Measurements from ENCODE around the gene AVEN. TPM values are rescaled to one million over a fixed set of nuclear protein-coding genes. Genes with fewer than 3 reads are reported as not detected.

AVEN gene
- total RNA-seq, 1 donor from 2014 or later = 11.5 TPM

GRCh38 chr15:33964665-33965040 lies 74.4 kb downstream of the AVEN start:
- H3K9me3 ChIP-seq = no peaks in the 10 kb centered on the region
- intact Hi-C loops (cut with DNase I) = no loop called here

DNA sequence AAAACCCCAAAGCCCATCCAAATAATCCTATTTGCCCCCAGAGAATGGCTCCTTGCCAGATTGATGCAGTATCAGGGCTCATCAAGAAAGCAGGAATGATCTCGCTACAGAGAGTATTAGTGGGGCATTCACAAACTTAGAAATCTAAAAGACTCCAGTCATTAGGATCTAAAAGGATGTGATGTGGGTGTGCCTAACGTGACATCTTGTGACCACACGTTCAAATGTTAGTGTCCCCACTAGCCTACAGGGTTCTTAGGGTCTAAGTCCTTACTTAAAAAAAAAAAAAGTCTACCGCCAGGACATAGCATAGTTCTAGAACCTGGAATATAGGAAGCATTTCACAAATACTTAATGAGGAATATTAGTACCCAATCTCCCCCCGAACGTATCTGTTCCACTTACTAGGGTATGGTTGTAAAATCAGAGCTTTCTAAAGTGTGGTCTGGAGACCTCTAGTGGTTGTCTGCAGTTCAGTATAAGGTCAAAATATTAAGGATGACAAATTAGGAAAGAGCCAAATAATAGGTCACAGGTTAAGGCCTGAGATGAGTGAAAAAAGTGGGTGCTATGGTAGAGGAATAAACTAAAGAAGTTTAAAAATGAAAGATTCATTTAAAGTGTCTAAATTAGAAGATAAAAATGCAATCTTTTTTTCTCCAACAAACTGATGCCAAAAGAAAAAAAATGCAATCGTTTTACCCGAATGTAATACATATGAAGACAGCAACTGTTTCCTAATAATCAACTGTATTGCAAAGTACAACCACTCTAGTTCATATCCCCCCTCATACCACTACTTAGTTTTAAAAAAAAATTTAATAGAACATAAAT lies 75.0 kb downstream of the AVEN start:
- Histone ChIP-seq H3K27me3 (no peaks in the 10 kb centered on the region), H3K4me3 (no peak overlapping the region), H3K4me1 (no peaks in the 10 kb centered on the region), H3K36me3 (no peaks in the 10 kb centered on the region), H3K9me3 (no peaks in the 10 kb centered on the region), H3K27ac (no peak overlapping the region)
- DNase-seq (no peak), ATAC-seq (peak; percentile 72)
- intact Hi-C loops (cut with DNase I) = no loop called here
- TF ChIP-seq, protein P1, sequence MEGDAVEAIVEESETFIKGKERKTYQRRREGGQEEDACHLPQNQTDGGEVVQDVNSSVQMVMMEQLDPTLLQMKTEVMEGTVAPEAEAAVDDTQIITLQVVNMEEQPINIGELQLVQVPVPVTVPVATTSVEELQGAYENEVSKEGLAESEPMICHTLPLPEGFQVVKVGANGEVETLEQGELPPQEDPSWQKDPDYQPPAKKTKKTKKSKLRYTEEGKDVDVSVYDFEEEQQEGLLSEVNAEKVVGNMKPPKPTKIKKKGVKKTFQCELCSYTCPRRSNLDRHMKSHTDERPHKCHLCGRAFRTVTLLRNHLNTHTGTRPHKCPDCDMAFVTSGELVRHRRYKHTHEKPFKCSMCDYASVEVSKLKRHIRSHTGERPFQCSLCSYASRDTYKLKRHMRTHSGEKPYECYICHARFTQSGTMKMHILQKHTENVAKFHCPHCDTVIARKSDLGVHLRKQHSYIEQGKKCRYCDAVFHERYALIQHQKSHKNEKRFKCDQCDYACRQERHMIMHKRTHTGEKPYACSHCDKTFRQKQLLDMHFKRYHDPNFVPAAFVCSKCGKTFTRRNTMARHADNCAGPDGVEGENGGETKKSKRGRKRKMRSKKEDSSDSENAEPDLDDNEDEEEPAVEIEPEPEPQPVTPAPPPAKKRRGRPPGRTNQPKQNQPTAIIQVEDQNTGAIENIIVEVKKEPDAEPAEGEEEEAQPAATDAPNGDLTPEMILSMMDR (IDR thresholded peaks at IDR 0.05) = peak; percentile 58

More at GRCh38 chr15:33964665-33965040, 74.4 kb downstream of the AVEN start:
- no peaks in the 10 kb centered on the region for H3K27me3 ChIP-seq
- DNase-seq (no peak), ATAC-seq (no peak)
- no peak overlapping the region for H3K4me3 ChIP-seq
- no peaks in the 10 kb centered on the region for H3K4me1 ChIP-seq
- TF ChIP-seq, protein P1 (IDR thresholded peaks at IDR 0.05) = no peak
- no peaks in the 10 kb centered on the region for H3K36me3 ChIP-seq
- H3K27ac ChIP-seq = no peak overlapping the region

GRCh38 chr15:33960549-33960935 lies 78.5 kb downstream of the AVEN start:
- no peak for DNase-seq
- no peaks in the 10 kb centered on the region for H3K27me3 ChIP-seq
- no peaks in the 10 kb centered on the region for H3K9me3 ChIP-seq
- no peaks in the 10 kb centered on the region for H3K4me1 ChIP-seq
- intact Hi-C loops (cut with DNase I) = no loop called here
- H3K36me3 ChIP-seq = no peaks in the 10 kb centered on the region
- TF ChIP-seq, protein P1 (IDR thresholded peaks at IDR 0.05) = no peak
- H3K27ac ChIP-seq = no peak overlapping the region
- H3K4me3 ChIP-seq = no peak overlapping the region
- ATAC-seq = no peak

GRCh38 chr15:33959844-33960548 lies 79.0 kb downstream of the AVEN start:
- DNase-seq = no peak
- TF ChIP-seq, protein P1 (IDR thresholded peaks at IDR 0.05) = no peak
- intact Hi-C loops (cut with DNase I) = no loop called here
- Histone ChIP-seq H3K36me3 (no peaks in the 10 kb centered on the region), H3K4me3 (no peak overlapping the region), H3K27me3 (no peaks in the 10 kb centered on the region), H3K27ac (no peak overlapping the region), H3K4me1 (no peaks in the 10 kb centered on the region), H3K9me3 (no peaks in the 10 kb centered on the region)
- ATAC-seq = peak; percentile 46

DNA sequence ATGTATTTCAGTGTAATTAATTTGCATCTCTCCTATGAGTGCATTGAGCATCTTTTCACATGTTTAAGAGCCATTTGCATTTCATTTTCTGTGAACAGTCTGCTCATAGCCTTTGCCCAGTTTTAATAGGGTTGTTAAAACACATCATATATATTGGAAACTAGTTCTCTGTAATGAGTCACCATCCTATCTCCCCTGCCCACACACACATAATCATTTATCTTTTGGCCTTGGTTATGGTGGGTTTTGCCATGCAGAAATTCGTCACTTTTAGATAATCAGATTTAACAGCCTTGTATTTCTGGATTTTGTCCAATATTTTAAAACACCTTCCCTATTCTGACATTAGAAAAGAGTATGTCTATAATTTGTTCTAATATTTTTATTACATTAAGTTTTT lies 82.6 kb downstream of the AVEN start:
- no peak overlapping the region for H3K27ac ChIP-seq
- H3K27me3 ChIP-seq = no peaks in the 10 kb centered on the region
- H3K4me3 ChIP-seq = no peak overlapping the region
- TF ChIP-seq, protein P1 (IDR thresholded peaks at IDR 0.05) = no peak
- no peaks in the 10 kb centered on the region for H3K36me3 ChIP-seq
- H3K9me3 ChIP-seq = no peaks in the 10 kb centered on the region
- DNase-seq (no peak), ATAC-seq (no peak)
- H3K4me1 ChIP-seq = no peaks in the 10 kb centered on the region
- intact Hi-C loops (cut with DNase I) = no loop called here
